ENCODE results near the gene NTN4. TPM values are rescaled to one million over a fixed set of nuclear protein-coding genes. Genes with fewer than 3 reads are reported as not detected.

NTN4 gene
- total RNA-seq, 5 donors from 2014 or later (not counting 1 experiment from before 2014, with no cell fraction given) = 0.53 to 4.1 (median 1.3) TPM

Other genes starting within 250 kb of the NTN4 start
- 10 to 100 TPM in 1 of 5 donors, 1 to 10 TPM in 4; 2.9 to 12.2 (median 5.9) TPM for gene USP44, start 239.3 kb downstream of the NTN4 start, total RNA-seq
- 10 to 100 TPM; 14.0 to 33.6 (median 19.3) TPM for gene SNRPF, start 68.2 kb upstream of the NTN4 start, total RNA-seq
- 1 to 10 TPM in 1 of 5 donors, under 1 TPM in 2, not detected in 2; 0.14 to 1.4 (median 0.49) TPM for gene CCDC38, start 151.8 kb upstream of the NTN4 start, total RNA-seq
- gene AMDHD1, start 152.6 kb upstream of the NTN4 start, total RNA-seq = 1 to 10 TPM in 4 of 5 donors, under 1 TPM in 1; 0.40 to 2.6 (median 1.2) TPM
- 1 to 10 TPM in 3 of 5 donors, under 1 TPM in 2; 0.54 to 2.4 (median 1.1) TPM for gene HAL, start 205.6 kb upstream of the NTN4 start, total RNA-seq
- gene LTA4H, start 244.8 kb upstream of the NTN4 start, total RNA-seq = 10 to 100 TPM; 50.5 to 61.6 (median 58.7) TPM